Measurements from ENCODE around the gene AGPAT2.

The AGPAT2 gene

DNA sequence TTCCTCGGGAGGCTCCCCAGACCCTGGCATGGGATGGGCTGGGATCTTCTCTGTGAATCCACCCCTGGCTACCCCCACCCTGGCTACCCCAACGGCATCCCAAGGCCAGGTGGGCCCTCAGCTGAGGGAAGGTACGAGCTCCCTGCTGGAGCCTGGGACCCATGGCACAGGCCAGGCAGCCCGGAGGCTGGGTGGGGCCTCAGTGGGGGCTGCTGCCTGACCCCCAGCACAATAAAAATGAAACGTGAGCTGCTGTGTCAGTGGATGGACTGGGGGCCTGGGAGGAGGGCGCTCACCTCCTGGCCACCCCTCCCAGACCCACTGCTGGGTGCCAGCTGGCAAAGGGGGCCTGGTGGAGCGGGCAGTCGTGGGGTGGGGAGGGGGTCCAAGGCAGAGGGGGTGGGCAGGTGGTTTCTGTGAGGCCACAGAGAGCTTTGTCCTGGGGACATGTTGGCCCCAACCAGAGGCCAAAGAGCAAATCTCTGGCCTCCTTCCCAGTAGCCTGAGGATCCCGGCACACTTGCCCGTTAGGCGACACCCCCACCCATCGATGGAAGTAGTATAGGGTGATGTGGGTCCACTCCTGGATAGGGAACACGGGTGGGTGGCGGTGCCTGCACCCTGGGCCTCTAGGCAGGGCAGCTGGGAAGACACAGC is 14.7 kb downstream of the AGPAT2 start (continued):
- TF ChIP-seq, protein P1, sequence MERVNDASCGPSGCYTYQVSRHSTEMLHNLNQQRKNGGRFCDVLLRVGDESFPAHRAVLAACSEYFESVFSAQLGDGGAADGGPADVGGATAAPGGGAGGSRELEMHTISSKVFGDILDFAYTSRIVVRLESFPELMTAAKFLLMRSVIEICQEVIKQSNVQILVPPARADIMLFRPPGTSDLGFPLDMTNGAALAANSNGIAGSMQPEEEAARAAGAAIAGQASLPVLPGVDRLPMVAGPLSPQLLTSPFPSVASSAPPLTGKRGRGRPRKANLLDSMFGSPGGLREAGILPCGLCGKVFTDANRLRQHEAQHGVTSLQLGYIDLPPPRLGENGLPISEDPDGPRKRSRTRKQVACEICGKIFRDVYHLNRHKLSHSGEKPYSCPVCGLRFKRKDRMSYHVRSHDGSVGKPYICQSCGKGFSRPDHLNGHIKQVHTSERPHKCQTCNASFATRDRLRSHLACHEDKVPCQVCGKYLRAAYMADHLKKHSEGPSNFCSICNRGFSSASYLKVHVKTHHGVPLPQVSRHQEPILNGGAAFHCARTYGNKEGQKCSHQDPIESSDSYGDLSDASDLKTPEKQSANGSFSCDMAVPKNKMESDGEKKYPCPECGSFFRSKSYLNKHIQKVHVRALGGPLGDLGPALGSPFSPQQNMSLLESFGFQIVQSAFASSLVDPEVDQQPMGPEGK (tag by site-specific recombination; IDR thresholded peaks at IDR 0.05) = peak; percentile 81
- TF ChIP-seq ZNF626 (tag by site-specific recombination; IDR thresholded peaks at IDR 0.05) (no peak), ZNF341 (tag by site-specific recombination; IDR thresholded peaks at IDR 0.05; ENCODE audit: low read depth) (no peak)

DNA sequence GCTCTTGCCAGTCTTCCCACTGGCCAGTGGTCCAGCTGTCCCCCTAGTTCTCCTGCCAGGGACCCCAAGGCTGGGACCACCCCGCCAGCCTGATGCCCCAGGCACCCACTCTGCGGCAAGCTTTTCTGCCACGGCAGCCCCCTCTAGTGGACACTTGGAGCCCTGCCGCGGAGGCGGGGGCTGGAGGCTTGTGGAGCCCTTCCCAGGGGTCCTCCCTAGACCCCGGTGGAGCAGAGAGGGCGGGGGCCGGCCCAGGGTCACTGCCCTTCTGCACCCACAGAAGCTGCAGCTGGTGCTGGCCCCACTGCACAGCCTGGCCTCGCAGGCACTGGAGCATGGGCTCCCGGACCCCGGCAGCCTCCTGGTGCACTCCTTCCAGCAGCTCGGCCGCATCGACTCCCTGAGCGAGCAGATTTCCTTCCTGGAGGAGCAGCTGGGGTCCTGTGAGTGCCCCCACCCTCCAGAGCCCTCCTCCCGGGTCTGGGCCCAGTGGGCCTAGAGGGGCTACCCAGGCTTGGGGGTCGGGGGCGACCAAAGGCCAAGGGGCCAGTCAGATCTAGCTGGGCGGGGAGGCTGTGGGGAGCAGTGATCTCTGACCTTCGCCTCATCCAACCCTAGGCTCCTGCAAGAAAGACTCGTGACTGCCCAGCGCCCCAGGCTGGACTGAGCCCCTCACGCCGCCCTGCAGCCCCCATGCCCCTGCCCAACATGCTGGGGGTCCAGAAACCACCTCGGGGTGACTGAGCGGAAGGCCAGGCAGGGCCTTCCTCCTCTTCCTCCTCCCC is 15.4 kb downstream of the AGPAT2 start:
- CTCF ChIA-PET = interaction anchor here (0.5 to 3.4 kb wide), 36 partner anchors 10 to 1025 kb away, joined by 3 to 60 read pairs (median 5); partner anchors contain the start of gene AGPAT2
- no peaks in the 10 kb centered on the region for H3K9me3 ChIP-seq (ENCODE audit: control insufficient read depth, insufficient read depth, low read depth, low read length)
- POLR2A ChIA-PET = interaction anchor here (0.6 to 2.5 kb wide), 11 partner anchors 8 to 529 kb away, joined by 3 to 18 read pairs (median 4); partner anchors contain the start of genes AGPAT2 and TPRN
- no peak for TF ChIP-seq ZNF560 (tag by site-specific recombination; IDR thresholded peaks at IDR 0.05; ENCODE audit: borderline replicate concordance)
- no peak for TF ChIP-seq ZNF19 (tag by site-specific recombination; IDR thresholded peaks at IDR 0.05; ENCODE audit: low read depth)
- TF ChIP-seq BCL11A (tag by site-specific recombination; IDR thresholded peaks at IDR 0.05; ENCODE audit: low read depth) = no peak
- TF ChIP-seq ZNF555 (tag by site-specific recombination; conservative IDR thresholded peaks at IDR 0.05) = no peak
- no peak for TF ChIP-seq TRIM28 (IDR thresholded peaks at IDR 0.05; ENCODE audit: borderline replicate concordance, low read length)
- TF ChIP-seq ZNF660 (tag by site-specific recombination; IDR thresholded peaks at IDR 0.05) = no peak
- no peak for TF ChIP-seq ZNF366 (tag by site-specific recombination; conservative IDR thresholded peaks at IDR 0.05)
- TF ChIP-seq SP7 (tag by site-specific recombination; IDR thresholded peaks at IDR 0.05) = no peak
- 0 out of 2 replicates have a peak, but pooled peaks have one; percentile 8 for TF ChIP-seq BCL11B (tag by site-specific recombination; IDR thresholded peaks at IDR 0.05; ENCODE audit: low read depth)
- TF ChIP-seq, protein P2, sequence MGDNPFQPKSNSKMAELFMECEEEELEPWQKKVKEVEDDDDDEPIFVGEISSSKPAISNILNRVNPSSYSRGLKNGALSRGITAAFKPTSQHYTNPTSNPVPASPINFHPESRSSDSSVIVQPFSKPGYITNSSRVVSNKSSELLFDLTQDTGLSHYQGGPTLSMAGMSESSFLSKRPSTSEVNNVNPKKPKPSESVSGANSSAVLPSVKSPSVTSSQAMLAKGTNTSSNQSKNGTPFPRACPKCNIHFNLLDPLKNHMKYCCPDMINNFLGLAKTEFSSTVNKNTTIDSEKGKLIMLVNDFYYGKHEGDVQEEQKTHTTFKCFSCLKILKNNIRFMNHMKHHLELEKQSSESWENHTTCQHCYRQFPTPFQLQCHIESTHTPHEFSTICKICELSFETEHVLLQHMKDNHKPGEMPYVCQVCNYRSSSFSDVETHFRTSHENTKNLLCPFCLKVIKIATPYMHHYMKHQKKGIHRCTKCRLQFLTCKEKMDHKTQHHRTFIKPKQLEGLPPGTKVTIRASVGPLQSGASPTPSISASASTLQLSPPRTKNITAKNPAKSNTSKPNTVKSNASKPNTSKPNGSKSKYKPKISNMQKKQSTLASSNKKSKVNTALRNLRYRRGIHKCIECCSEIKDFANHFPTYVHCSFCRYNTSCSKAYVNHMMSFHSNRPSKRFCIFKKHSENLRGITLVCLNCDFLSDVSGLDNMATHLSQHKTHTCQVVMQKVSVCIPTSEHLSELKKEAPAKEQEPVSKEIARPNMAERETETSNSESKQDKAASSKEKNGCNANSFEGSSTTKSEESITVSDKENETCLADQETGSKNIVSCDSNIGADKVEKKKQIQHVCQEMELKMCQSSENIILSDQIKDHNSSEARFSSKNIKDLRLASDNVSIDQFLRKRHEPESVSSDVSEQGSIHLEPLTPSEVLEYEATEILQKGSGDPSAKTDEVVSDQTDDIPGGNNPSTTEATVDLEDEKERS (tag by site-specific recombination; IDR thresholded peaks at IDR 0.05) = no peak
- no peak for TF ChIP-seq ZNF585B (tag by site-specific recombination; IDR thresholded peaks at IDR 0.05)
- peak; percentile 25; the same call in 1 of the 2 replicates for TF ChIP-seq IKZF3 (tag by site-specific recombination; IDR thresholded peaks at IDR 0.05)
- no peak for TF ChIP-seq ZNF214 (tag by site-specific recombination; IDR thresholded peaks at IDR 0.05; ENCODE audit: borderline replicate concordance)
- no peak for TF ChIP-seq ZFP69B (tag by site-specific recombination; IDR thresholded peaks at IDR 0.05)
- TF ChIP-seq MYNN (tag by site-specific recombination; IDR thresholded peaks at IDR 0.05; ENCODE audit: borderline replicate concordance) = no peak
- TF ChIP-seq ZNF830 (tag by site-specific recombination; IDR thresholded peaks at IDR 0.05; ENCODE audit: low read depth) = no peak
- TF ChIP-seq ZNF169 (tag by site-specific recombination; IDR thresholded peaks at IDR 0.05) = no peak
- TF ChIP-seq ZNF274 (IDR thresholded peaks at IDR 0.05; ENCODE audit: low read length) = no peak
- no peak for TF ChIP-seq ZNF274 (tag by site-specific recombination; IDR thresholded peaks at IDR 0.05; ENCODE audit: borderline replicate concordance)
- no peak for TF ChIP-seq ZNF521 (tag by site-specific recombination; IDR thresholded peaks at IDR 0.05)
- TF ChIP-seq, protein P3, sequence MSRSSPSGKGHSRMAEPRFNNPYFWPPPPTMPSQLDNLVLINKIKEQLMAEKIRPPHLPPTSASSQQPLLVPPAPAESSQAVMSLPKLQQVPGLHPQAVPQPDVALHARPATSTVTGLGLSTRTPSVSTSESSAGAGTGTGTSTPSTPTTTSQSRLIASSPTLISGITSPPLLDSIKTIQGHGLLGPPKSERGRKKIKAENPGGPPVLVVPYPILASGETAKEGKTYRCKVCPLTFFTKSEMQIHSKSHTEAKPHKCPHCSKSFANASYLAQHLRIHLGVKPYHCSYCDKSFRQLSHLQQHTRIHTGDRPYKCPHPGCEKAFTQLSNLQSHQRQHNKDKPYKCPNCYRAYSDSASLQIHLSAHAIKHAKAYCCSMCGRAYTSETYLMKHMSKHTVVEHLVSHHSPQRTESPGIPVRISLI (tag by site-specific recombination; IDR thresholded peaks at IDR 0.05) = no peak
- TF ChIP-seq ZNF239 (tag by site-specific recombination; IDR thresholded peaks at IDR 0.05) = no peak
- no peak for TF ChIP-seq ZNF426 (tag by site-specific recombination; IDR thresholded peaks at IDR 0.05)
- no peak for TF ChIP-seq ZSCAN23 (tag by site-specific recombination; IDR thresholded peaks at IDR 0.05)
- TF ChIP-seq GFI1B (tag by site-specific recombination; IDR thresholded peaks at IDR 0.05) = no peak
- TF ChIP-seq ZNF266 (tag by site-specific recombination; IDR thresholded peaks at IDR 0.05; ENCODE audit: low read depth) = no peak
- peak; percentile 84 for TF ChIP-seq GLIS2 (tag by site-specific recombination; IDR thresholded peaks at IDR 0.05)
- TF ChIP-seq ZNF10 (tag by site-specific recombination; IDR thresholded peaks at IDR 0.05) = no peak

More for the DNA sequence above, 15.4 kb downstream of the AGPAT2 start:
- Histone ChIP-seq H3K27ac (ENCODE audit: extremely low read depth, low read depth, low read length) (no peak overlapping the region), H3K36me3 (ENCODE audit: control insufficient read depth in 2 of 2, insufficient read depth in 1 of 2, low read length in 2 of 2) (peaks cover 0 to 21% of the 10 kb centered on the region in 2 experiments; a peak in 1 of 3 replicates), H3K4me1 (ENCODE audit: control insufficient read depth, insufficient read depth, low read length) (no peaks in the 10 kb centered on the region), H3K4me3 (ENCODE audit: low read depth, low read length) (no peak overlapping the region)
